PC-3 (cell line): Measurements from ENCODE around the gene TUBB8. TPM values are rescaled to one million over a fixed set of nuclear protein-coding genes. Genes with fewer than 3 reads are reported as not detected.
"Not testable (repeated sequence)": the region's sequence is repeated elsewhere in the genome, so short reads cannot be mapped to it uniquely, and the experiment has no call there.

ENCODE experiments used
- ATAC-seq: fragments of 200-7000 bp; cut with Tn5 transposase; 2 replicates; pipeline ENCODE4 v1.9.1; 2020; ENCODE audit warnings: mild to moderate bottlenecking, moderate library complexity
- BruUV-seq: library from RNA; stranded (reverse); fragments of 400-500 nt; replicated peaks from 2 replicates; lab custom pipeline; 2021; lab: Mats Ljungman, UMichigan
- CTCF ChIA-PET: fragments of 300-600 bp; sonication (Branson Sonifier 250); formaldehyde crosslinking; loops from one replicate; lab custom pipeline; 2022; ENCODE audit warnings: antibody characterized with exemption; lab: Charles Lee
- POLR2A ChIA-PET: fragments of 300-600 bp; sonication (Branson Sonifier 250); formaldehyde crosslinking; loops from one replicate; lab custom pipeline; 2022; ENCODE audit warnings: antibody characterized with exemption; ENCODE audit not compliant: unreplicated experiment; lab: Charles Lee
- DNase-seq: peaks from one replicate; pipeline ENCODE4 v3.0.0-alpha.2; 2015
- H2AFZ ChIP-seq: fragments of 300-600 bp; sonication (generic); 2 replicates; pipeline ENCODE4 v1.6.0; 2016; ENCODE audit warnings: antibody characterized with exemption, low read length
- H3F3A ChIP-seq: fragments of 300-600 bp; sonication (generic); one replicate; pipeline ENCODE4 v1.6.0; 2017; ENCODE audit warnings: antibody characterized with exemption, low read length, control low read depth, mild to moderate bottlenecking; ENCODE audit not compliant: unreplicated experiment
- H3K27ac ChIP-seq: fragments of 300-600 bp; sonication (generic); 2 replicates; pipeline ENCODE4 v1.5.1; 2016; ENCODE audit warnings: mild to moderate bottlenecking, low read length
- H3K27me3 ChIP-seq: fragments of 300-600 bp; sonication (generic); 2 replicates; pipeline ENCODE4 v1.6.1; 2016; ENCODE audit warnings: low read length, mixed read lengths
- H3K36me3 ChIP-seq: fragments of 300-600 bp; sonication (generic); 2 replicates; pipeline ENCODE4 v1.6.1; 2016; ENCODE audit warnings: low read depth, mixed run types, low read length, mixed read lengths
- H3K4me1 ChIP-seq: fragments of 300-600 bp; sonication (generic); 2 replicates; pipeline ENCODE4 v1.5.1; 2016; ENCODE audit warnings: low read length; ENCODE audit not compliant: insufficient read depth
- H3K4me2 ChIP-seq: fragments of 300-600 bp; sonication (generic); 2 replicates; pipeline ENCODE4 v1.6.0; 2016; ENCODE audit warnings: low read length
- H3K4me3 ChIP-seq: fragments of 300-600 bp; sonication (generic); 2 replicates; pipeline ENCODE4 v1.5.1; 2016; ENCODE audit warnings: mild to moderate bottlenecking, low read length, mixed read lengths
- H3K79me2 ChIP-seq: fragments of 300-600 bp; sonication (generic); 2 replicates; pipeline ENCODE4 v1.6.1; 2017; ENCODE audit warnings: low read length, mixed read lengths
- H3K9ac ChIP-seq: fragments of 300-600 bp; sonication (generic); 2 replicates; pipeline ENCODE4 v1.6.0; 2016; ENCODE audit warnings: mild to moderate bottlenecking, low read length
- H3K9me2 ChIP-seq: fragments of 300-600 bp; sonication (generic); replicated peaks from 2 replicates; pipeline ENCODE4 v1.6.1; 2016; ENCODE audit warnings: mixed run types, low read length, mixed read lengths
- H3K9me3 ChIP-seq: fragments of 300-600 bp; sonication (generic); 2 replicates; pipeline ENCODE4 v1.6.1; 2016; ENCODE audit warnings: low read length, mixed read lengths
- H4K20me1 ChIP-seq: fragments of 300-600 bp; sonication (generic); 2 replicates; pipeline ENCODE4 v1.6.1; 2016; ENCODE audit warnings: low read length, mixed read lengths
- EZH2 ChIP-seq: fragments of 300-600 bp; sonication (generic); IDR thresholded peaks from one replicate; pipeline ENCODE4 v1.6.1; 2017; ENCODE audit warnings: antibody characterized with exemption, mild to moderate bottlenecking, low read length; ENCODE audit not compliant: unreplicated experiment
- EZH2phosphoT487 ChIP-seq: fragments of 300-600 bp; sonication (generic); IDR thresholded peaks from 2 replicates; pipeline ENCODE4 v1.6.1; 2018; ENCODE audit warnings: mild to moderate bottlenecking, antibody characterized with exemption, low read length, borderline replicate concordance
- intact Hi-C: fragments of 100-400 bp; cut with micrococcal nuclease; formaldehyde crosslinking; loops from 2 replicates; pipeline ENCODE4 v1.9.0; 2023
- total RNA-seq: library from RNA; depleted of rRNA; stranded (reverse); fragments of >200 nt; gene quantifications from 2 replicates; pipeline ENCODE4 v1.2.3, GENCODE V29; 2014
- TF ChIP-seq, protein P1 (sequence below): fragments of 300-600 bp; sonication (generic); conservative IDR thresholded peaks from 2 replicates; pipeline ENCODE4 v1.5.1; 2017; ENCODE audit warnings: antibody characterized with exemption, low read depth, mild to moderate bottlenecking, low read length

TUBB8 gene
- total RNA-seq, 1 experiment from 2014 or later, result not detected

DNA sequence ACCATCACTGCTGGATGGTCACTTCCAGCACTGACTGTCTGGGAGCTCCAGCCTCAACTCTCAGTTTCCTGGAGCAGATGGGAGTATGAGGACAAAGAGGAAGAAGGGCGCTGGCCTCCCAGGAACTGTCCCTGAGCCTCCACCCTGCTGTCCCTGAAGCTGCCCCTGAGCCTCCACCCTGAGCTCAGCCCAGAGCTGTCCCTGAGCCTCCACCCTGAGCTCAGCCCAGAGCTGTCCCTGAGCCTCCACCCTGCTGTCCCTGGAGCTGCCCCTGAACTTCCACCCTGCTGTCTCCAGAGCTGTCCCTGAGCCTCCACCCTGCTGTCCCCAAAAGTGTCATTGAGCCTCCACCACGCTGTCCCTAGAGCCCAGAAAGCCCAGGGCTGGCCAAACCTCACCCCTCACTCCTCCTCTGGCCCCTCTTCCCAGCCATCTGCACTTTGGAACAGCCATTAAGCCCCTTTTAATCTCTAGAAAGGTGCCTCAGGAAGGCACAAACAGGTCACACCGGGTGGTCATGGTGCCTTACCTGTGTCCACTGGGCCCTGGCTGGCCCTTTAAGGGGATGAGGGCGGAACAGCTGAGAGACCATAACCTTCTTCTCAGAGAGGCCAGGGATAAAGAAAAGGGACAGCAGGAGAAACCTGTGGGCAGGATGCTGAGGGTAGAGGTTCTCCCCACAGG lies 30.6 kb upstream of the TUBB8 start:
- no peak for DNase-seq
- CTCF ChIA-PET, result no interaction called here

DNA sequence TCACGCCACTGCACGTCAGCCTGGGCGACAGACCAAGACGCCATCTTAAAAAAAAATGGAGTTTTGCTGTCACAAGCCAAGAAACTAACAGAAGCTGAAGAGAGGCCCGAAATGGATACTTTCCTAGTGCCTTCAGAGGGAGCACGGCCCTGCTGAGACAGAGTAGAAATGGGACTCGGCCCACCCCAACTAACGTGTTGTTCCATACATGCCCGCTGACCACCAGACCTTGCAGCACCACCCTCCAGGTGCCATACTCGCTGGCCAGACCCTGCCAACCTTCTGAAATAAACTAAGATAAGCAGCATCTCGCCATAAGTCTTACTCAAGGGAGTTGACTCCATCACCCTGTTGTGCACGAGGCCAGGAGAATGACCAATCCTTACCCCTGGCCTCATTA lies 29.5 kb upstream of the TUBB8 start:
- BruUV-seq, result no TSS peak
- DNase-seq, result no peak
- Histone ChIP-seq H3K4me1 (no peaks in the 10 kb centered on the region), H3K79me2 (no peaks in the 10 kb centered on the region), H2AFZ (no peak overlapping the region), H3K4me3 (no peak overlapping the region), H3K27ac (no peak overlapping the region), H3K27me3 (no peaks in the 10 kb centered on the region), H3K36me3 (no peaks in the 10 kb centered on the region), H3K9me2 (no peaks in the 10 kb centered on the region), H3F3A (no peaks in the 10 kb centered on the region), H4K20me1 (no peaks in the 10 kb centered on the region), H3K9me3 (no peaks in the 10 kb centered on the region), H3K4me2 (no peak overlapping the region), H3K9ac (no peak overlapping the region)
- intact Hi-C loops, result no loop called here
- POLR2A ChIA-PET, result no interaction called here
- CTCF ChIA-PET, result interaction anchor here (0.7 kb wide), 1 partner anchor 15 kb away, joined by 3 read pairs; no protein-coding TSS in a partner anchor
- no peak for TF ChIP-seq EZH2phosphoT487
- ATAC-seq, result no peak

More for the DNA sequence above, 30.6 kb upstream of the TUBB8 start:
- Histone ChIP-seq H3K4me3 (no peak overlapping the region), H3K27me3 (no peaks in the 10 kb centered on the region), H3F3A (no peaks in the 10 kb centered on the region), H3K9me2 (no peaks in the 10 kb centered on the region), H3K9ac (no peak overlapping the region), H3K27ac (no peak overlapping the region), H3K4me1 (no peaks in the 10 kb centered on the region), H2AFZ (no peak overlapping the region), H3K9me3 (no peaks in the 10 kb centered on the region), H3K79me2 (no peaks in the 10 kb centered on the region), H3K4me2 (no peak overlapping the region), H4K20me1 (no peaks in the 10 kb centered on the region), H3K36me3 (no peaks in the 10 kb centered on the region)
- ATAC-seq, result no peak
- POLR2A ChIA-PET, result no interaction called here
- BruUV-seq, result no TSS peak
- intact Hi-C loops, result no loop called here
- TF ChIP-seq EZH2, result no peak
- no peak for TF ChIP-seq EZH2phosphoT487
- TF ChIP-seq, protein P1, sequence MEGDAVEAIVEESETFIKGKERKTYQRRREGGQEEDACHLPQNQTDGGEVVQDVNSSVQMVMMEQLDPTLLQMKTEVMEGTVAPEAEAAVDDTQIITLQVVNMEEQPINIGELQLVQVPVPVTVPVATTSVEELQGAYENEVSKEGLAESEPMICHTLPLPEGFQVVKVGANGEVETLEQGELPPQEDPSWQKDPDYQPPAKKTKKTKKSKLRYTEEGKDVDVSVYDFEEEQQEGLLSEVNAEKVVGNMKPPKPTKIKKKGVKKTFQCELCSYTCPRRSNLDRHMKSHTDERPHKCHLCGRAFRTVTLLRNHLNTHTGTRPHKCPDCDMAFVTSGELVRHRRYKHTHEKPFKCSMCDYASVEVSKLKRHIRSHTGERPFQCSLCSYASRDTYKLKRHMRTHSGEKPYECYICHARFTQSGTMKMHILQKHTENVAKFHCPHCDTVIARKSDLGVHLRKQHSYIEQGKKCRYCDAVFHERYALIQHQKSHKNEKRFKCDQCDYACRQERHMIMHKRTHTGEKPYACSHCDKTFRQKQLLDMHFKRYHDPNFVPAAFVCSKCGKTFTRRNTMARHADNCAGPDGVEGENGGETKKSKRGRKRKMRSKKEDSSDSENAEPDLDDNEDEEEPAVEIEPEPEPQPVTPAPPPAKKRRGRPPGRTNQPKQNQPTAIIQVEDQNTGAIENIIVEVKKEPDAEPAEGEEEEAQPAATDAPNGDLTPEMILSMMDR, result no peak

DNA sequence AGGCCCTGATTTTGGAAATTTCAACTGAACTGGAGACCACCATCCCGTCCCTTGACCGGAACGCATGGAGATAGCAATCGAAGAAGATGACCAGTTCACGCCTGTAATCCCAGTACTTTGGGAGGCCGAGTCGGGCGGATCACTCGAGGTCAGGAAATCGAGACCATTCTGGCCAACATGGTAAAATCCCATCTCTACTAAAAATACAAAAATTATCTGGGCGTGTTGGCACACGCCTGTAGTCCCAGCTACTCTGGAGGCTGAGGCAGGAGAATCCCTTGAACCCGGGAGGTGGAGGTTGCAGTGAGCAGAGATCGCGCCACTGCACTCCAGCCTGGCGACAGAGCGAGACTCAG lies 25.1 kb upstream of the TUBB8 start:
- CTCF ChIA-PET, POLR2A ChIA-PET: not testable (repeated sequence)

More for the DNA sequence above, 25.1 kb upstream of the TUBB8 start:
- H3K27me3 ChIP-seq, H3K4me1 ChIP-seq, H3K36me3 ChIP-seq, H3K9me3 ChIP-seq, H3K4me3 ChIP-seq, H3K9ac ChIP-seq, H3K27ac ChIP-seq, H3F3A ChIP-seq, H3K79me2 ChIP-seq, intact Hi-C loops, H4K20me1 ChIP-seq, H3K9me2 ChIP-seq, ATAC-seq, BruUV-seq, DNase-seq: not testable (repeated sequence)
- Histone ChIP-seq H2AFZ (0 out of 2 replicates have a peak overlapping the region, but pooled peaks have one; percentile 63), H3K4me2 (peak overlapping the region; percentile 62)
